Esophagus squamous epithelium (tissue), 5 donors: ENCODE results near the gene DFFA. TPM values are rescaled to one million over a fixed set of nuclear protein-coding genes. Genes with fewer than 3 reads are reported as not detected.
A peak's percentile ranks its signal among the peaks of the same experiment; 100 is the strongest.

ENCODE experiments used
- DNase-seq: peaks from one replicate; lab custom pipeline; 2025; lab: John Stamatoyannopoulos, UW
- H3K27ac ChIP-seq, 4 donors: fragments of 200-600 bp; sonication (generic); one replicate each; pipeline ENCODE4 v1.5.1; 2016 to 2019; ENCODE audit warnings: mild to moderate bottlenecking in 1 of 4
- H3K27me3 ChIP-seq, 4 donors: fragments of 200-600 bp; sonication (generic); 1 replicate in 3 of 4; 2 replicates in 1 of 4; pipeline versions ENCODE4 v1.5.1 to v1.6.0; 2017 to 2021; ENCODE audit warnings: antibody characterized with exemption in 1 of 4
- H3K36me3 ChIP-seq, 3 donors: fragments of 200-600 bp; sonication (generic); one replicate each; pipeline ENCODE4 v1.5.1; 2016 to 2019
- H3K4me1 ChIP-seq, 3 donors: fragments of 200-600 bp; sonication (generic); one replicate each; pipeline ENCODE4 v1.5.1; 2017 to 2019
- H3K4me3 ChIP-seq, 4 donors: fragments of 200-600 bp; sonication (generic); 1 replicate in 3 of 4; 2 replicates in 1 of 4; pipeline ENCODE4 v1.5.1; 2016 to 2019; ENCODE audit warnings: mild to moderate bottlenecking in 2 of 4, moderate library complexity in 1 of 4
- H3K9me3 ChIP-seq, 3 donors: fragments of 200-600 bp; sonication (generic); one replicate each; pipeline ENCODE4 v1.5.1; 2016 to 2019
- POLR2A ChIP-seq, 4 donors: fragments of 450-650 bp; IDR thresholded peaks; one replicate each; pipeline ENCODE4 v1.6.1; 2017; ENCODE audit warnings: antibody characterized with exemption in 4 of 4, mild to moderate bottlenecking in 4 of 4, moderate library complexity in 3 of 4
- WGBS, 2 donors: methylation state at CpG; one replicate each; pipeline ENCODE4 v1.1.5; 2018; 5-methylcytosine and 5-hydroxymethylcytosine counted together
- intact Hi-C: fragments of 100-400 bp; cut with DNase I; formaldehyde crosslinking; loops from one replicate; pipeline ENCODE4 v1.15.0; 2022
- total RNA-seq, 4 donors: library from RNA; depleted of rRNA; stranded (reverse); fragments of >200 nt; gene quantifications; one replicate each; pipeline ENCODE4 v1.1.0, GENCODE V29; 2016
- TF ChIP-seq, protein P1 (sequence below), 6 experiments: fragments of 450-650 bp in 4 of 6; fragments of 200-600 bp in 2 of 6; sonication (generic) in 2 of 6; IDR thresholded peaks; one replicate each; pipeline ENCODE4 v1.5.1; 2016 to 2019; ENCODE audit warnings: antibody characterized with exemption in 6 of 6, mild to moderate bottlenecking in 4 of 6, moderate library complexity in 4 of 6
- donor health status: DM: yes; HTN: yes; CAD: no.

Gene DFFA
- total RNA-seq, 4 donors from 2014 or later: 14.9 to 40.4 (median 26.0) TPM

GRCh38 chr1:10495952-10496351, 23.6 kb upstream of the DFFA start:
- Histone ChIP-seq H3K27me3 (no peaks in the 10 kb centered on the region), H3K4me1 (peaks cover 11 to 41% (median 20%) of the 10 kb centered on the region in 3 donors), H3K36me3 (peaks cover 0 to 6% (median 0%) of the 10 kb centered on the region in 3 donors), H3K4me3 (peak overlapping the region in 2 of 4 donors; percentile 25 to 51), H3K9me3 (no peaks in the 10 kb centered on the region), H3K27ac (peak overlapping the region; percentile 88 to 94 (median 92))
- WGBS, 2 donors: 38 to 69% methylated on average over 4 to 9 of the region's 14 CpGs
- no peak for DNase-seq
- intact Hi-C loops: no loop called here
- TF ChIP-seq, protein P1, sequence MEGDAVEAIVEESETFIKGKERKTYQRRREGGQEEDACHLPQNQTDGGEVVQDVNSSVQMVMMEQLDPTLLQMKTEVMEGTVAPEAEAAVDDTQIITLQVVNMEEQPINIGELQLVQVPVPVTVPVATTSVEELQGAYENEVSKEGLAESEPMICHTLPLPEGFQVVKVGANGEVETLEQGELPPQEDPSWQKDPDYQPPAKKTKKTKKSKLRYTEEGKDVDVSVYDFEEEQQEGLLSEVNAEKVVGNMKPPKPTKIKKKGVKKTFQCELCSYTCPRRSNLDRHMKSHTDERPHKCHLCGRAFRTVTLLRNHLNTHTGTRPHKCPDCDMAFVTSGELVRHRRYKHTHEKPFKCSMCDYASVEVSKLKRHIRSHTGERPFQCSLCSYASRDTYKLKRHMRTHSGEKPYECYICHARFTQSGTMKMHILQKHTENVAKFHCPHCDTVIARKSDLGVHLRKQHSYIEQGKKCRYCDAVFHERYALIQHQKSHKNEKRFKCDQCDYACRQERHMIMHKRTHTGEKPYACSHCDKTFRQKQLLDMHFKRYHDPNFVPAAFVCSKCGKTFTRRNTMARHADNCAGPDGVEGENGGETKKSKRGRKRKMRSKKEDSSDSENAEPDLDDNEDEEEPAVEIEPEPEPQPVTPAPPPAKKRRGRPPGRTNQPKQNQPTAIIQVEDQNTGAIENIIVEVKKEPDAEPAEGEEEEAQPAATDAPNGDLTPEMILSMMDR (IDR thresholded peaks at IDR 0.05): no peak
- peak in 1 of 4 donors; percentile 53 for TF ChIP-seq POLR2A (IDR thresholded peaks at IDR 0.05)

GRCh38 chr1:10495475-10495817, 23.1 kb upstream of the DFFA start:
- no peak for DNase-seq
- peaks cover 11 to 37% (median 20%) of the 10 kb centered on the region in 3 donors for H3K4me1 ChIP-seq
- peak overlapping the region in 3 of 4 donors; percentile 25 to 51 (median 26) for H3K4me3 ChIP-seq
- TF ChIP-seq, protein P1 (IDR thresholded peaks at IDR 0.05): no peak
- no peak for TF ChIP-seq POLR2A (IDR thresholded peaks at IDR 0.05)
- intact Hi-C loops: no loop called here
- no peaks in the 10 kb centered on the region for H3K27me3 ChIP-seq
- H3K9me3 ChIP-seq: no peaks in the 10 kb centered on the region
- peaks cover 0 to 8% (median 0%) of the 10 kb centered on the region in 3 donors for H3K36me3 ChIP-seq
- peak overlapping the region; percentile 88 to 94 (median 92) for H3K27ac ChIP-seq
- WGBS, 2 donors: 35 to 56% methylated on average over 10 of the region's 10 CpGs

GRCh38 chr1:10494754-10495474, 22.6 kb upstream of the DFFA start:
- WGBS, 2 donors: 0 to 8% methylated on average over 10 to 11 of the region's 15 CpGs
- Histone ChIP-seq H3K27me3 (no peaks in the 10 kb centered on the region), H3K36me3 (peaks cover 0 to 14% (median 0%) of the 10 kb centered on the region in 3 donors), H3K4me1 (peaks cover 11 to 34% (median 20%) of the 10 kb centered on the region in 3 donors), H3K27ac (peak overlapping the region; percentile 88 to 94 (median 92)), H3K9me3 (no peaks in the 10 kb centered on the region), H3K4me3 (peak overlapping the region in 3 of 4 donors; percentile 25 to 51 (median 26))
- no peak for DNase-seq
- no peak for TF ChIP-seq POLR2A (IDR thresholded peaks at IDR 0.05)
- TF ChIP-seq, protein P1 (IDR thresholded peaks at IDR 0.05): peak; percentile 80 to 97 (median 96)
- intact Hi-C loops: loop anchor here (5.0 kb wide), 1 partner anchor 63 kb away; the partner anchor contains the start of gene CENPS

DNA sequence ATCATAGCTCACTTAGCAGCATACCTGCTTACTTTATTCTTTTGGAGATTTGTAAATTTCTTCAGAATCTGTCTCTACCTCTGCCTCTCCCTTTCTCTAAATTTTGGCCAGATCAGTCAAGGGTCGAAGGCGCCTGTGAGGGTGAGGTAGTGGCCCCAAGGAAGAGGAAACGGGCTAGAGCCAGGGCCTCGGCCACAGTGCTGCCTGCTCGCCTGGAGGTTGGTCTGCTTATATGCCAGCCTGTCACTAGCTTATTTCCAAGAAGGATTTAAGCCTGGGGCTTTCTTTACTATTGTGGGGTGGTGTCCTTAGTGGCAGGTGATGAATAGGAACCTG, 22.1 kb upstream of the DFFA start:
- Histone ChIP-seq H3K27me3 (no peaks in the 10 kb centered on the region), H3K27ac (peak overlapping the region in 1 of 4 donors; percentile 94), H3K36me3 (peaks cover 0 to 19% (median 0%) of the 10 kb centered on the region in 3 donors), H3K9me3 (no peaks in the 10 kb centered on the region), H3K4me1 (peaks cover 11 to 39% (median 20%) of the 10 kb centered on the region in 3 donors), H3K4me3 (no peak overlapping the region)
- TF ChIP-seq, protein P1 (IDR thresholded peaks at IDR 0.05): no peak
- no peak for TF ChIP-seq POLR2A (IDR thresholded peaks at IDR 0.05)
- no peak for DNase-seq
- 60 to 77% methylated on average over 4 to 5 of the region's 5 CpGs for WGBS, 2 donors
- intact Hi-C loops: loop anchor here (5.0 kb wide), 1 partner anchor 62 kb away; the partner anchor contains the start of gene CENPS
